Keratinocyte (primary cell): ENCODE data around the gene OLFM2.

ENCODE experiments used
- CTCF ChIP-seq, 3 experiments: IDR thresholded peaks in 1 of 3; conservative IDR thresholded peaks in 1 of 3; optimal IDR thresholded peaks in 1 of 3; 2 replicates in 2 of 3; 3 replicates in 1 of 3; pipeline versions ENCODE3 to v1.5.1; 2011; ENCODE audit warnings: low read length in 3 of 3, mild to moderate bottlenecking in 3 of 3, moderate library complexity in 2 of 3, control low read depth in 1 of 3, inconsistent platforms in 1 of 3; ENCODE audit not compliant: insufficient read depth in 2 of 3; ENCODE audit errors: extremely low read depth in 1 of 3
- EZH2 ChIP-seq: IDR thresholded peaks from one replicate; pipeline ENCODE4 v1.6.1; 2012; ENCODE audit warnings: inconsistent platforms, mild to moderate bottlenecking, low read length, moderate library complexity

GRCh38 chr19:9808855-9809824 is 127.2 kb downstream of the OLFM2 start:
- no peak for TF ChIP-seq CTCF (optimal IDR thresholded peaks at IDR 0.05 in 1 of 3, IDR thresholded peaks at IDR 0.05 in 1 of 3, conservative IDR thresholded peaks at IDR 0.05 in 1 of 3; ENCODE audit: extremely low read depth in 1 of 3, insufficient read depth in 2 of 3, low read length in 3 of 3)
- no peak for TF ChIP-seq EZH2
